ENCODE data around the gene EFHC1.

Gene EFHC1

DNA sequence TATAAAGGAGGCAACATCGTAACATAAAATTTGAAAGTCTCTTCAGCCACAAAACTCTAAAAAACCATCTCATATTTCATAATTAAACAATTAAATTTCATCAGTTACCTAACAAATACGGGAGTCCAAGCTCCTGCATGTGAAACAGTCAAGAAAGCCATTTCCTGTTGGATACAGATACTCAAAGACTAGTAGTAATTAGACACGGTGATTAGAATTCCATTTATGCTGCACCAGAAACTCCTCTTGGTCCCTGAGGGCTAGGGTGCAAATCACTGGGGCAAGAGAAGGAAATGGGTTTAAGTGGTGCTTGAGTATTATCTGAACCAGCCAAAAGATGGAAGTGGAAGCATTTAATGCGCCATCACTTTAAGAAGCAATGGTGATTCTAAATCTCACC, 129.3 kb downstream of the EFHC1 start:
- TF ChIP-seq, protein P1, sequence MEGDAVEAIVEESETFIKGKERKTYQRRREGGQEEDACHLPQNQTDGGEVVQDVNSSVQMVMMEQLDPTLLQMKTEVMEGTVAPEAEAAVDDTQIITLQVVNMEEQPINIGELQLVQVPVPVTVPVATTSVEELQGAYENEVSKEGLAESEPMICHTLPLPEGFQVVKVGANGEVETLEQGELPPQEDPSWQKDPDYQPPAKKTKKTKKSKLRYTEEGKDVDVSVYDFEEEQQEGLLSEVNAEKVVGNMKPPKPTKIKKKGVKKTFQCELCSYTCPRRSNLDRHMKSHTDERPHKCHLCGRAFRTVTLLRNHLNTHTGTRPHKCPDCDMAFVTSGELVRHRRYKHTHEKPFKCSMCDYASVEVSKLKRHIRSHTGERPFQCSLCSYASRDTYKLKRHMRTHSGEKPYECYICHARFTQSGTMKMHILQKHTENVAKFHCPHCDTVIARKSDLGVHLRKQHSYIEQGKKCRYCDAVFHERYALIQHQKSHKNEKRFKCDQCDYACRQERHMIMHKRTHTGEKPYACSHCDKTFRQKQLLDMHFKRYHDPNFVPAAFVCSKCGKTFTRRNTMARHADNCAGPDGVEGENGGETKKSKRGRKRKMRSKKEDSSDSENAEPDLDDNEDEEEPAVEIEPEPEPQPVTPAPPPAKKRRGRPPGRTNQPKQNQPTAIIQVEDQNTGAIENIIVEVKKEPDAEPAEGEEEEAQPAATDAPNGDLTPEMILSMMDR (IDR thresholded peaks at IDR 0.05; ENCODE audit: low read depth, low read length), result no peak
- H3K4me3 ChIP-seq (ENCODE audit: low read depth, low read length), result no peak overlapping the region

DNA sequence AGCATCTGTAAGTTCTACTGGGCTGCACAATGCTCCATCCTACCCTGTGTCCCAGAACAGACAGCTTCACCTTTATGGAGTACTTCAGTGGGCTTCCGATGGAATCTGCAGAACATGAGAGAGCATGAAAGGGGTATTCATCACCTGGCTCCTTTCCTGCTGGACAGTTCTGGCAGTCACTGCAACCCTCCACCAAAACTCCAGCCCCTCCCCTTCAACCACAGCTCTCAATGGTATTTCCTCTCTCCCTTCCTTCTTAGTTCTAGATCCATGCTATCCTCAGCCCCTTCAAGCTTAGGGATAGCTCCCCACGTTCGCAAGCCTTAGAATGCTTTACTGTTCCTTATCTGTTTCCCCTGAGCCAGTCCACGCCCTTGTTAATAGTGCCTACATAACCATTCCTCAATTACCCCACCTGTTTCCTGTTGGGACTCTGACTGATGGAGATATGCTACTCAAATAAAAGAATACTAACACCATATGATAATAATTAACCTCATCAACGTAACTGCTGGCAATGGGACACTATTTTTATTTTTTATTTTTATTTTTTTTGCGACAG, 130.0 kb downstream of the EFHC1 start:
- TF ChIP-seq, protein P1 (IDR thresholded peaks at IDR 0.05; ENCODE audit: low read depth, low read length), result no peak
- no peak overlapping the region for H3K4me3 ChIP-seq (ENCODE audit: low read depth, low read length)

DNA sequence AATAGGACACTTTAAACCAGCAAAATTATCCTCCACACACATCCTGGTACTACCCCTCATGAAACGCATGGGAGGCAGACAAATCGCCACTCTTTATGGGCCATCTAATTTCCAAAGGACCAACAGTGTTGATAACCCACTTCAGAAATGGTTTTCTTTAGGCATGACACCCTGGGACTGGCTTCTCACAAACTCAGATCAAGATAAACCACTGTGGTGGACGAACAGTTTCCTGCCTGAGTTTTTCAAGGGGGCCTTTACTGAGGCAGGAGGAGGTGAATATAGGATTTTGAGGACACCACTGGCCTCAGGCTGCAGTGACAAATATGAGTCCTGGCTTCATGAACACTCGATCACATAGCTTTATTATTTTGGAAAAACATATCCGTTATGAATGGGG, 130.7 kb downstream of the EFHC1 start:
- H3K4me3 ChIP-seq (ENCODE audit: low read depth, low read length), result no peak overlapping the region
- TF ChIP-seq, protein P1 (IDR thresholded peaks at IDR 0.05; ENCODE audit: low read depth, low read length), result no peak

GRCh38 chr6:52551483-52552277, 131.5 kb downstream of the EFHC1 start:
- H3K4me3 ChIP-seq (ENCODE audit: low read depth, low read length), result peak overlapping the region; percentile 21
- TF ChIP-seq, protein P1 (IDR thresholded peaks at IDR 0.05; ENCODE audit: low read depth, low read length), result no peak

DNA sequence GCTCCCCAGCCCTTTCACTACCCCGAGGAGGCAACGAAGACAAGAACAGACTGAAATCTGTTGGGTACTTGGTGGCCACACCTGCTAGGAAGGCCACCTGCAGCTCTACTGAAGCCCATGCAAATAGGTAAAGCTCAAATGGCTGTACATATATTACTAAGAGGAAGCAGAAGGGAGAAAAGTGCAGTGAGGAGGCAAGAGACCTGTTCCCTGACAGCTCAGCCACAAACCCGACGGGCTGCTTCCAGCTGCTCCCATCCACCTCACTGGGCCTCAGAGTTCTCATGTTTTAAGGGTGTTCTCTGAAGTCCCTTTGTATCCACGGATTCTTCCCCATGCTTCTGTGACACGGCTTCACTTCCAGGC, 132.1 kb downstream of the EFHC1 start:
- peak overlapping the region; percentile 21 for H3K4me3 ChIP-seq (ENCODE audit: low read depth, low read length)
- TF ChIP-seq, protein P1 (IDR thresholded peaks at IDR 0.05; ENCODE audit: low read depth, low read length), result no peak

DNA sequence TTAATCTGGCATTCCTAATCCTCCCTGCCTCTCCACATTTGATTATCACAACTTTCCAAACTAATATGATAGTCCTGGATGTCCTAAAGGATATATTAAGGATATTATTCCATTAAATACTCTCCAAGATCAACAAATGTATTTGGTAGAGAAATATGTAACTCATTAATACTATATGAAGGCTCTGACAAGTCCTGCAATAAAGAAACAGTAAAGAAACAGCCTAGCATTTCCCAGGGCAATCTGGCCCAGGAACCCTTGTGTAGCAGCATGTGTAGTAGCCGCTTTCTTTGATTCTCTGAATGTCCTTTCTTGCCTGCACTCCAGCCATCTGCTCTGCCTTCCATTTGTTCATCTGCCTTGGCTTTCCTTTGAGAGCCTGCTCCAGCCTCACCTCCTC, 133.0 kb downstream of the EFHC1 start:
- TF ChIP-seq, protein P1 (IDR thresholded peaks at IDR 0.05; ENCODE audit: low read depth, low read length), result no peak

GRCh38 chr6:52553719-52554118, 133.6 kb downstream of the EFHC1 start:
- no peak overlapping the region for H3K4me3 ChIP-seq (ENCODE audit: low read depth, low read length)
- TF ChIP-seq, protein P1 (IDR thresholded peaks at IDR 0.05; ENCODE audit: low read depth, low read length), result no peak

More for the DNA sequence above, 133.0 kb downstream of the EFHC1 start:
- no peak overlapping the region for H3K4me3 ChIP-seq (ENCODE audit: low read depth, low read length)

All from WI38 (cell line).